ENCODE data around the gene FRMPD2.

The FRMPD2 gene

DNA sequence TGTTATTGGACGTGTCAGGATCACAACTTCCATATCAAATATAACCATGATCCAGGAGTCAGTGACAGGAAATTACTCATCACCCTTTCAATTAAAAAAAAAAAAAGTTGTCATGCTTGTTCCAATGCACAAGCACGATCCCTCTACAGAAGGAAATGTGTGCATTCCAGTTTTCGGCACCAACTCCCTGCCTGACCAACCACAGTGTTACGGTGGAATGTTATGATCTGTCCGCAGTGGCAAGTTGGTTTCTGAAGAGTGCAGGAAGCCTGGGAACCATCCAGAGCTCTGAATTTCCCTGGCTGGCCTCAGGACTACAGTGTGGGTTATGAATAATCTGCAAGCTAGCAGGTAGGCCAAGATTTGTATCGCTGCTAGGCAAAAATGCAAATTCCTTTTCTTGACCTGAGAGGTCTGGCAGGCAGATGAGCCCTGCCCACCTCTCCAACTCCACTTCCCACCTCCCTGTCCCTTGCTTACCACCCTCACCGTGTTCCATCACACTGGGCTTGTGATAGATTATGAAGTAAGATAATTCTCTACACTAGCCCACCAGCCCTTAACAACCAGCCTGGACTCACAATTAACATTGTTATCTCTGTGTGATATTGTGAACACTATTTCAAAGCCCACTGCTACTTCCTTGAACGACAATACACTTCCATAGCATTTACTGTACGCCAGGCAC, 20.4 kb downstream of the FRMPD2 start:
- WGBS (ENCODE audit: insufficient coverage) = 95% methylated on average over 7 of the region's 9 CpGs
- H3K4me3 ChIP-seq (ENCODE audit: control insufficient read depth in 1 of 7, extremely low read depth in 1 of 7, insufficient read depth in 4 of 7, low read depth in 2 of 7, low read length in 6 of 7) = no peak overlapping the region
- DNase-seq = no peak
- no peak overlapping the region for H3K27ac ChIP-seq (ENCODE audit: insufficient read depth in 1 of 2, low read depth in 1 of 2, low read length in 2 of 2, poor library complexity in 1 of 2, severe bottlenecking in 2 of 2)
- H3K9me3 ChIP-seq (ENCODE audit: control extremely low read depth in 1 of 5, control insufficient read depth in 4 of 5, insufficient read depth in 2 of 5, low read depth in 1 of 5, low read length in 4 of 5) = no peaks in the 10 kb centered on the region
- ChIA-PET CTCF (no interaction called here), POLR2A (no interaction called here)
- H3K36me3 ChIP-seq (ENCODE audit: control insufficient read depth in 4 of 4, insufficient read depth in 4 of 4, low read length in 3 of 4) = no peaks in the 10 kb centered on the region
- H3K27me3 ChIP-seq (replicated peaks in 2 of 5; ENCODE audit: control insufficient read depth in 4 of 5, insufficient read depth in 5 of 5, low read length in 4 of 5) = peaks cover 0 to 2% (median 0%) of the 10 kb centered on the region in 5 experiments
- H3K4me1 ChIP-seq (ENCODE audit: control extremely low read depth in 1 of 4, control insufficient read depth in 4 of 4, insufficient read depth in 4 of 4, low read length in 3 of 4) = no peaks in the 10 kb centered on the region

DNA sequence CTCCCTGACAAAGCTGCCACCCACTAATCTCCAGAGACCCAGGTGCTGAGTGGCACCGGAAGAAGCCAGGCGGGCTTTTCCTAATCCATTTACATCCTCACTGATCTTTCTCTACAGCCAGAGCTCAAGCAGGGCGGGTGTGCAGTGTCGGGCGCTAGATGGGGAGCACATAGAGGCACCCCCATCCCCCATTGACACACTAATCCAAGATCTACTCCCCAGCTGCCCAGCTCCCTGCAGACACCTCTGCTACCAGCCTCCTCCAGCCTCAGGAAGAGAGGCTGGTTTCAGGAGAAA, 22.2 kb downstream of the FRMPD2 start:
- CTCF ChIA-PET = no interaction called here
- no peak overlapping the region for H3K27ac ChIP-seq (ENCODE audit: insufficient read depth in 1 of 2, low read depth in 1 of 2, low read length in 2 of 2, poor library complexity in 1 of 2, severe bottlenecking in 2 of 2)
- H3K36me3 ChIP-seq (ENCODE audit: control insufficient read depth in 4 of 4, insufficient read depth in 4 of 4, low read length in 3 of 4) = no peaks in the 10 kb centered on the region
- no peaks in the 10 kb centered on the region for H3K9me3 ChIP-seq (ENCODE audit: control extremely low read depth in 1 of 5, control insufficient read depth in 4 of 5, insufficient read depth in 2 of 5, low read depth in 1 of 5, low read length in 4 of 5)
- POLR2A ChIA-PET = no interaction called here
- no peaks in the 10 kb centered on the region for H3K27me3 ChIP-seq (replicated peaks in 2 of 5; ENCODE audit: control insufficient read depth in 4 of 5, insufficient read depth in 5 of 5, low read length in 4 of 5)
- H3K4me3 ChIP-seq (ENCODE audit: control insufficient read depth in 1 of 7, extremely low read depth in 1 of 7, insufficient read depth in 4 of 7, low read depth in 2 of 7, low read length in 6 of 7) = no peak overlapping the region
- WGBS (ENCODE audit: insufficient coverage) = no CpG with 5 or more reads among the region's 5 CpGs
- H3K4me1 ChIP-seq (ENCODE audit: control extremely low read depth in 1 of 4, control insufficient read depth in 4 of 4, insufficient read depth in 4 of 4, low read length in 3 of 4) = peaks cover 0 to 4% (median under 1%) of the 10 kb centered on the region in 4 experiments
- no peak for DNase-seq

GRCh38 chr10:48251525-48252353, 22.8 kb downstream of the FRMPD2 start:
- ChIA-PET POLR2A (no interaction called here), CTCF (no interaction called here)
- Histone ChIP-seq H3K36me3 (ENCODE audit: control insufficient read depth in 4 of 4, insufficient read depth in 4 of 4, low read length in 3 of 4) (no peaks in the 10 kb centered on the region), H3K4me1 (ENCODE audit: control extremely low read depth in 1 of 4, control insufficient read depth in 4 of 4, insufficient read depth in 4 of 4, low read length in 3 of 4) (peaks cover 0 to 4% (median under 1%) of the 10 kb centered on the region in 4 experiments), H3K27ac (ENCODE audit: insufficient read depth in 1 of 2, low read depth in 1 of 2, low read length in 2 of 2, poor library complexity in 1 of 2, severe bottlenecking in 2 of 2) (no peak overlapping the region), H3K27me3 (replicated peaks in 2 of 5; ENCODE audit: control insufficient read depth in 4 of 5, insufficient read depth in 5 of 5, low read length in 4 of 5) (no peaks in the 10 kb centered on the region), H3K4me3 (ENCODE audit: control insufficient read depth in 1 of 7, extremely low read depth in 1 of 7, insufficient read depth in 4 of 7, low read depth in 2 of 7, low read length in 6 of 7) (no peak overlapping the region), H3K9me3 (ENCODE audit: control extremely low read depth in 1 of 5, control insufficient read depth in 4 of 5, insufficient read depth in 2 of 5, low read depth in 1 of 5, low read length in 4 of 5) (no peaks in the 10 kb centered on the region)
- WGBS (ENCODE audit: insufficient coverage) = 92% methylated on average over 11 of the region's 13 CpGs
- DNase-seq = no peak

- ChIA-PET CTCF (no interaction called here), POLR2A (no interaction called here)
- no peaks in the 10 kb centered on the region for H3K36me3 ChIP-seq (ENCODE audit: control insufficient read depth in 4 of 4, insufficient read depth in 4 of 4, low read length in 3 of 4)
- no peak for DNase-seq
- peaks cover 0 to 1% (median 0%) of the 10 kb centered on the region in 5 experiments for H3K27me3 ChIP-seq (replicated peaks in 2 of 5; ENCODE audit: control insufficient read depth in 4 of 5, insufficient read depth in 5 of 5, low read length in 4 of 5)
- no peaks in the 10 kb centered on the region for H3K9me3 ChIP-seq (ENCODE audit: control extremely low read depth in 1 of 5, control insufficient read depth in 4 of 5, insufficient read depth in 2 of 5, low read depth in 1 of 5, low read length in 4 of 5)
- H3K4me1 ChIP-seq (ENCODE audit: control extremely low read depth in 1 of 4, control insufficient read depth in 4 of 4, insufficient read depth in 4 of 4, low read length in 3 of 4) = peaks cover 0 to 4% (median under 1%) of the 10 kb centered on the region in 4 experiments
- no peak overlapping the region for H3K27ac ChIP-seq (ENCODE audit: insufficient read depth in 1 of 2, low read depth in 1 of 2, low read length in 2 of 2, poor library complexity in 1 of 2, severe bottlenecking in 2 of 2)
- H3K4me3 ChIP-seq (ENCODE audit: control insufficient read depth in 1 of 7, extremely low read depth in 1 of 7, insufficient read depth in 4 of 7, low read depth in 2 of 7, low read length in 6 of 7) = no peak overlapping the region
These were observed 23.4 kb downstream of the FRMPD2 start for GRCh38 chr10:48251152-48251524.

GRCh38 chr10:48249763-48250351, 24.6 kb downstream of the FRMPD2 start:
- POLR2A ChIA-PET = no interaction called here
- no peak overlapping the region for H3K4me3 ChIP-seq (ENCODE audit: control insufficient read depth in 1 of 7, extremely low read depth in 1 of 7, insufficient read depth in 4 of 7, low read depth in 2 of 7, low read length in 6 of 7)
- WGBS (ENCODE audit: insufficient coverage) = 90% methylated on average over 5 of the region's 8 CpGs

DNA sequence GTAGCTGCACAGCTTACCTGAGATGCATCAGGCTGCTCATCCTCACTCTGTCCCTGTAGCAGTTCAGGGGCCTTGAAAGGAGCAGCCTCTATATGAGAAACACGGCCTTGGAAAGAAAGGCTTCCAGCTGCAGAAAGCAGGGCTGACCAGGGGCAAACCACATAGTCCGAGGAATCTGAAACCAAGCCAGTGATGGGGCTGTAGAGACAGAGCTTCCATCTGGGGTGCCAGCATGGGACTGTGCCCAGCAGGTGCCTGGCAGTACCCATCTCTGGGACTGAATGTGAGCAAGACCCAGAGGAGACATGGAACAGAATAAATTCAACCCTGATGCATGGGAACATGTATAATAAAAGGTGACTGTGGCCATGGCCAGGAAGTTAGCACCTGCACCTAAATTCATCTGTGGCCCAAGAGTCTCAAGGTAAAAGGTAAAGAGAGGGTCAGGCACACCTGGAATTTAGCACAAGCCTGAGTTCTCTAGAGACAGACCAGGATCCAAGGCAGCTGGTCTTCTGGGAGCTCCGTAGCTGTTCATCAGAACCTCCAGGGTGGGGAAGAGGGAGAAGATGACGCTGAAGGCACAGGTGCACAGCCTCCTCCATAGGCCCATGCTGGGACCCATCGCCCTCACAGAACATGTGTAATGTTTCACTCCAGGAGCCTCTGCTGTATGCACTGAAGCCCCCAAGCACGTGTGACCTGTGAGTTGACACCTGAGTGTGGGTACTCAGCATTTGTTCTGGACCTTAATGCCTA, 25.3 kb downstream of the FRMPD2 start:
- Histone ChIP-seq H3K4me3 (ENCODE audit: control insufficient read depth in 1 of 7, extremely low read depth in 1 of 7, insufficient read depth in 4 of 7, low read depth in 2 of 7, low read length in 6 of 7) (no peak overlapping the region), H3K27me3 (replicated peaks in 2 of 5; ENCODE audit: control insufficient read depth in 4 of 5, insufficient read depth in 5 of 5, low read length in 4 of 5) (peaks cover 0 to 1% (median 0%) of the 10 kb centered on the region in 5 experiments), H3K27ac (ENCODE audit: insufficient read depth in 1 of 2, low read depth in 1 of 2, low read length in 2 of 2, poor library complexity in 1 of 2, severe bottlenecking in 2 of 2) (no peak overlapping the region), H3K36me3 (ENCODE audit: control insufficient read depth in 4 of 4, insufficient read depth in 4 of 4, low read length in 3 of 4) (no peaks in the 10 kb centered on the region), H3K4me1 (ENCODE audit: control extremely low read depth in 1 of 4, control insufficient read depth in 4 of 4, insufficient read depth in 4 of 4, low read length in 3 of 4) (peaks cover 0 to 4% (median under 1%) of the 10 kb centered on the region in 4 experiments), H3K9me3 (ENCODE audit: control extremely low read depth in 1 of 5, control insufficient read depth in 4 of 5, insufficient read depth in 2 of 5, low read depth in 1 of 5, low read length in 4 of 5) (no peaks in the 10 kb centered on the region)
- POLR2A ChIA-PET = no interaction called here
- no peak for DNase-seq
- WGBS (ENCODE audit: insufficient coverage) = 97% methylated on average over 4 of the region's 6 CpGs
- CTCF ChIA-PET = interaction anchor here (1.0 kb wide), 1 partner anchor 21 kb away, joined by 3 read pairs; no protein-coding TSS in a partner anchor

More at GRCh38 chr10:48249763-48250351, 24.6 kb downstream of the FRMPD2 start:
- Histone ChIP-seq H3K27me3 (replicated peaks in 2 of 5; ENCODE audit: control insufficient read depth in 4 of 5, insufficient read depth in 5 of 5, low read length in 4 of 5) (peaks cover 0 to 1% (median 0%) of the 10 kb centered on the region in 5 experiments), H3K36me3 (ENCODE audit: control insufficient read depth in 4 of 4, insufficient read depth in 4 of 4, low read length in 3 of 4) (no peaks in the 10 kb centered on the region), H3K9me3 (ENCODE audit: control extremely low read depth in 1 of 5, control insufficient read depth in 4 of 5, insufficient read depth in 2 of 5, low read depth in 1 of 5, low read length in 4 of 5) (no peaks in the 10 kb centered on the region), H3K4me1 (ENCODE audit: control extremely low read depth in 1 of 4, control insufficient read depth in 4 of 4, insufficient read depth in 4 of 4, low read length in 3 of 4) (peaks cover 0 to 4% (median under 1%) of the 10 kb centered on the region in 4 experiments), H3K27ac (ENCODE audit: insufficient read depth in 1 of 2, low read depth in 1 of 2, low read length in 2 of 2, poor library complexity in 1 of 2, severe bottlenecking in 2 of 2) (no peak overlapping the region)
- CTCF ChIA-PET = interaction anchor here (1.0 kb wide), 1 partner anchor 21 kb away, joined by 3 read pairs; no protein-coding TSS in a partner anchor
- DNase-seq = no peak

Measured in common myeloid progenitor, CD34-positive (primary cell).